Spleen (tissue), 11 donors: ENCODE results near the gene NMNAT2. TPM values are rescaled to one million over a fixed set of nuclear protein-coding genes. Genes with fewer than 3 reads are reported as not detected.

Source experiments
- DNase-seq: peaks from one replicate; pipeline ENCODE4 v3.0.0-alpha.2; 2020
- H3K27ac ChIP-seq, 8 donors: fragments of 200-600 bp; sonication (generic) in 7 of 8; 1 replicate in 4 of 8; 2 replicates in 4 of 8; pipeline versions ENCODE4 v1.5.0 to v1.8.0; 2016 to 2021; ENCODE audit warnings: inconsistent platforms in 4 of 8, mild to moderate bottlenecking in 4 of 8, moderate library complexity in 1 of 8
- H3K27me3 ChIP-seq, 7 donors: fragments of 200-600 bp; sonication (generic) in 6 of 7; replicated peaks in 1 of 7; 1 replicate in 4 of 7; 2 replicates in 3 of 7; pipeline versions ENCODE4 v1.5.0 to v1.8.0; 2016 to 2021; ENCODE audit warnings: inconsistent platforms in 3 of 7, mild to moderate bottlenecking in 1 of 7
- H3K36me3 ChIP-seq, 6 donors: fragments of 200-600 bp; sonication (generic) in 5 of 6; 1 replicate in 4 of 6; 2 replicates in 2 of 6; pipeline versions ENCODE4 v1.5.0 to v1.8.0; 2016 to 2021; ENCODE audit warnings: inconsistent platforms in 2 of 6
- H3K4me1 ChIP-seq, 6 donors: fragments of 200-600 bp; sonication (generic) in 5 of 6; 1 replicate in 3 of 6; 2 replicates in 3 of 6; pipeline versions ENCODE4 v1.5.0 to v1.8.0; 2016 to 2021; ENCODE audit warnings: inconsistent platforms in 3 of 6
- H3K4me3 ChIP-seq, 8 donors: fragments of 200-600 bp; sonication (generic) in 7 of 8; 1 replicate in 4 of 8; 2 replicates in 4 of 8; pipeline versions ENCODE4 v1.5.0 to v1.8.0; 2016 to 2021; ENCODE audit warnings: inconsistent platforms in 4 of 8, mild to moderate bottlenecking in 4 of 8, moderate library complexity in 2 of 8
- H3K9me3 ChIP-seq, 8 donors: fragments of 200-600 bp; sonication (generic) in 7 of 8; 1 replicate in 4 of 8; 2 replicates in 4 of 8; pipeline versions ENCODE4 v1.5.0 to v1.8.0; 2016 to 2021; ENCODE audit warnings: inconsistent platforms in 4 of 8
- CTCF ChIP-seq, 11 experiments: fragments of 200-600 bp in 7 of 11; fragments of 450-650 bp in 4 of 11; sonication (generic) in 4 of 11; IDR thresholded peaks in 8 of 11; conservative IDR thresholded peaks in 3 of 11; 1 replicate in 7 of 11; 2 replicates in 4 of 11; pipeline versions ENCODE4 v1.4.0 to v1.8.0; 2016 to 2021; ENCODE audit warnings: antibody characterized with exemption in 11 of 11, inconsistent platforms in 4 of 11, mild to moderate bottlenecking in 1 of 11
- POLR2A ChIP-seq, 3 donors: fragments of 450-650 bp; IDR thresholded peaks; one replicate each; pipeline ENCODE4 v1.5.1; 2017; ENCODE audit warnings: antibody characterized with exemption in 3 of 3, mild to moderate bottlenecking in 1 of 3
- POLR2AphosphoS5 ChIP-seq, 3 donors: sonication (generic); formaldehyde crosslinking; IDR thresholded peaks; one replicate each; pipeline ENCODE4 v1.5.1; 2017; ENCODE audit warnings: antibody characterized with exemption in 3 of 3
- WGBS, 5 donors: extraction: QIAGEN DNeasy Blood & Tissue Kit in 3 of 5; methylation state at CpG; one replicate each; pipeline versions ENCODE4 v1.1.5 to v1.1.7; 2013 to 2018; 5-methylcytosine and 5-hydroxymethylcytosine counted together
- intact Hi-C: fragments of 100-400 bp; cut with DNase I; formaldehyde crosslinking; loops from one replicate; pipeline ENCODE4 v1.15.0; 2023; ENCODE audit warnings: low total_unique reads
- polyA plus RNA-seq, 3 donors: library from polyadenylated mRNA; stranded (reverse); fragments of 200-250 nt; gene quantifications; one replicate each; pipeline ENCODE4 v1.2.1, GENCODE V29; 2013
- total RNA-seq, 7 donors: library from RNA; depleted of rRNA in 3 of 7; stranded (reverse); fragments of >200 nt in 3 of 7; fragmentation: NEBNext Ultra II Directional in 4 of 7; extraction: Animal tissue kit (Norgen Biotek cat#: 25700) in 4 of 7; gene quantifications; one replicate each; pipeline versions ENCODE4 v1.1.0 to v1.2.1, GENCODE V29; 2016 to 2021
- donor health status: healthy with polysubstance abuse.
- donor health status: DM: no; HTN: no; CAD: no; lungs with moderate emphysema.
- donor health status: DM: no; HTN: no; CAD: no.
- donor health status: Bipolar disorder and iron deficiency.
- donor health status: healthy.
- donor health status: DM: no; HTN: no; CAD: no.
- donor health status: DM: yes; HTN: yes; CAD: no.

Gene NMNAT2
- total and polyA plus RNA-seq, 10 donors = 0.05 to 1.7 (median 0.17) TPM

GRCh38 chr1:183304440-183305107 lies 113.6 kb downstream of the NMNAT2 start:
- intact Hi-C loops = no loop called here
- H3K4me1 ChIP-seq = no peaks in the 10 kb centered on the region
- no peak for DNase-seq
- no peak overlapping the region for H3K27ac ChIP-seq
- peaks cover 0 to 11% (median 0%) of the 10 kb centered on the region in 7 donors for H3K27me3 ChIP-seq
- WGBS, 5 donors = 64 to 77% (median 76%) methylated on average over 7 of the region's 7 CpGs
- H3K36me3 ChIP-seq = no peaks in the 10 kb centered on the region
- no peak overlapping the region for H3K4me3 ChIP-seq
- no peaks in the 10 kb centered on the region for H3K9me3 ChIP-seq
- no peak for TF ChIP-seq POLR2AphosphoS5 (IDR thresholded peaks at IDR 0.05)
- no peak for TF ChIP-seq POLR2A (IDR thresholded peaks at IDR 0.05)
- no peak for TF ChIP-seq CTCF (IDR thresholded peaks at IDR 0.05 in 8 of 11, conservative IDR thresholded peaks at IDR 0.05 in 3 of 11)

GRCh38 chr1:183303901-183304300 lies 114.3 kb downstream of the NMNAT2 start:
- no peaks in the 10 kb centered on the region for H3K36me3 ChIP-seq
- no peak overlapping the region for H3K4me3 ChIP-seq
- H3K9me3 ChIP-seq = no peaks in the 10 kb centered on the region
- DNase-seq = no peak
- intact Hi-C loops = no loop called here
- TF ChIP-seq POLR2A (IDR thresholded peaks at IDR 0.05) (no peak), CTCF (IDR thresholded peaks at IDR 0.05 in 8 of 11, conservative IDR thresholded peaks at IDR 0.05 in 3 of 11) (no peak), POLR2AphosphoS5 (IDR thresholded peaks at IDR 0.05) (no peak)
- peaks cover 0 to 11% (median 0%) of the 10 kb centered on the region in 7 donors for H3K27me3 ChIP-seq
- no peaks in the 10 kb centered on the region for H3K4me1 ChIP-seq
- peak overlapping the region in 1 of 8 donors; percentile 22 for H3K27ac ChIP-seq
- 89 to 99% (median 93%) methylated on average over 3 of the region's 3 CpGs for WGBS, 5 donors

GRCh38 chr1:183303323-183303645 lies 114.9 kb downstream of the NMNAT2 start:
- WGBS, 5 donors = 36 to 59% (median 50%) methylated on average over 4 of the region's 4 CpGs
- no peak overlapping the region for H3K4me3 ChIP-seq
- DNase-seq = no peak
- H3K36me3 ChIP-seq = no peaks in the 10 kb centered on the region
- H3K9me3 ChIP-seq = no peaks in the 10 kb centered on the region
- H3K4me1 ChIP-seq = no peaks in the 10 kb centered on the region
- TF ChIP-seq CTCF (IDR thresholded peaks at IDR 0.05 in 8 of 11, conservative IDR thresholded peaks at IDR 0.05 in 3 of 11) = no peak
- no peak for TF ChIP-seq POLR2AphosphoS5 (IDR thresholded peaks at IDR 0.05)
- intact Hi-C loops = no loop called here
- H3K27me3 ChIP-seq = peaks cover 0 to 11% (median 0%) of the 10 kb centered on the region in 7 donors
- peak overlapping the region in 2 of 8 donors; percentile 1 to 22 for H3K27ac ChIP-seq

- TF ChIP-seq POLR2AphosphoS5 (IDR thresholded peaks at IDR 0.05) = no peak
- no peak for TF ChIP-seq POLR2A (IDR thresholded peaks at IDR 0.05)
- no peak for TF ChIP-seq CTCF (IDR thresholded peaks at IDR 0.05 in 8 of 11, conservative IDR thresholded peaks at IDR 0.05 in 3 of 11)
- H3K27me3 ChIP-seq = peaks cover 0 to 10% (median 0%) of the 10 kb centered on the region in 7 donors
- H3K9me3 ChIP-seq = no peaks in the 10 kb centered on the region
- H3K27ac ChIP-seq = peak overlapping the region in 2 of 8 donors; percentile 1 to 22
- no peak overlapping the region for H3K4me3 ChIP-seq
- WGBS, 5 donors = 79 to 96% (median 87%) methylated on average over 5 of the region's 5 CpGs
- intact Hi-C loops = no loop called here
- H3K4me1 ChIP-seq = no peaks in the 10 kb centered on the region
- no peak for DNase-seq
- H3K36me3 ChIP-seq = no peaks in the 10 kb centered on the region
These were observed 115.5 kb downstream of the NMNAT2 start for GRCh38 chr1:183302452-183303322.
